Liver (tissue), 9 donors: Measurements from ENCODE around the gene TMUB1. TPM values are rescaled to one million over a fixed set of nuclear protein-coding genes. Genes with fewer than 3 reads are reported as not detected.

Source experiments
- DNase-seq: peaks from one replicate; pipeline ENCODE4 v3.0.0-alpha.2; 2017; ENCODE audit warnings: low spot score
- H3K27ac ChIP-seq, 2 donors: one replicate each; pipeline ENCODE4 v1.7.0; 2013; ENCODE audit warnings: inconsistent platforms in 2 of 2, low read length in 2 of 2, control low read depth in 1 of 2, low read depth in 1 of 2, mild to moderate bottlenecking in 1 of 2
- H3K27me3 ChIP-seq, 4 donors: one replicate each; pipeline versions ENCODE4 v1.6.1 to v1.7.0; 2013; ENCODE audit warnings: low read length in 3 of 4, inconsistent platforms in 1 of 4, mild to moderate bottlenecking in 1 of 4, moderate library complexity in 1 of 4; ENCODE audit not compliant: control insufficient read depth in 4 of 4, insufficient read depth in 4 of 4
- H3K36me3 ChIP-seq, 4 donors: one replicate each; pipeline versions ENCODE4 v1.6.1 to v1.7.0; 2013; ENCODE audit warnings: low read length in 3 of 4, mild to moderate bottlenecking in 3 of 4, low read depth in 1 of 4, moderate library complexity in 1 of 4; ENCODE audit not compliant: control insufficient read depth in 4 of 4, insufficient read depth in 3 of 4
- H3K4me1 ChIP-seq, 4 donors: one replicate each; pipeline versions ENCODE4 v1.6.1 to v1.7.0; 2013; ENCODE audit warnings: low read length in 3 of 4, mild to moderate bottlenecking in 3 of 4, moderate library complexity in 1 of 4; ENCODE audit not compliant: control insufficient read depth in 4 of 4, insufficient read depth in 4 of 4
- H3K4me3 ChIP-seq, 3 donors: one replicate each; pipeline versions ENCODE4 v1.6.1 to v1.7.0; 2013; ENCODE audit warnings: low read length in 3 of 3, control low read depth in 1 of 3, low read depth in 1 of 3, mild to moderate bottlenecking in 1 of 3
- H3K9ac ChIP-seq, 2 donors: one replicate each; pipeline ENCODE4 v1.7.0; 2013; ENCODE audit warnings: low read length in 2 of 2, mild to moderate bottlenecking in 2 of 2, moderate library complexity in 2 of 2, control low read depth in 1 of 2, low read depth in 1 of 2
- H3K9me3 ChIP-seq, 4 donors: one replicate each; pipeline versions ENCODE4 v1.6.1 to v1.7.0; 2013; ENCODE audit warnings: low read length in 3 of 4; ENCODE audit not compliant: control insufficient read depth in 4 of 4
- ATF3 ChIP-seq: IDR thresholded peaks from 2 replicates; pipeline ENCODE4 v1.6.1; 2016; ENCODE audit warnings: antibody characterized with exemption
- CTCF ChIP-seq: fragments of 150-350 bp; IDR thresholded peaks from 2 replicates; pipeline ENCODE4 v1.5.1; 2017; ENCODE audit warnings: improper control_type of control experiment, low read depth, low read length; ENCODE audit not compliant: missing input control
- EGR1 ChIP-seq, 2 donors: IDR thresholded peaks; 2 replicates each; pipeline ENCODE4 v1.6.1; 2016 to 2018; ENCODE audit warnings: antibody characterized with exemption in 2 of 2, low read depth in 2 of 2
- FOXA1 ChIP-seq: IDR thresholded peaks from 2 replicates; pipeline ENCODE4 v1.6.1; 2016; ENCODE audit warnings: antibody characterized with exemption
- FOXA2 ChIP-seq: IDR thresholded peaks from 2 replicates; pipeline ENCODE4 v1.6.1; 2016; ENCODE audit warnings: antibody characterized with exemption
- GABPA ChIP-seq, 2 donors: IDR thresholded peaks in 1 of 2; conservative IDR thresholded peaks in 1 of 2; 2 replicates each; pipeline ENCODE4 v1.6.1; 2016; ENCODE audit warnings: antibody characterized with exemption in 2 of 2, mild to moderate bottlenecking in 1 of 2, moderate library complexity in 1 of 2
- HNF4A ChIP-seq, 2 donors: conservative IDR thresholded peaks; 2 replicates each; pipeline ENCODE4 v1.6.1; 2016; ENCODE audit warnings: antibody characterized with exemption in 2 of 2, mild to moderate bottlenecking in 2 of 2
- HNF4G ChIP-seq: IDR thresholded peaks from 2 replicates; pipeline ENCODE4 v1.6.1; 2016; ENCODE audit warnings: antibody characterized with exemption
- JUND ChIP-seq, 2 donors: IDR thresholded peaks; 2 replicates each; pipeline ENCODE4 v1.6.1; 2016; ENCODE audit warnings: antibody characterized with exemption in 2 of 2
- NR2F2 ChIP-seq: IDR thresholded peaks from 2 replicates; pipeline ENCODE4 v1.6.1; 2016; ENCODE audit warnings: antibody characterized with exemption
- RAD21 ChIP-seq, 2 donors: IDR thresholded peaks; 2 replicates each; pipeline ENCODE4 v1.6.1; 2016; ENCODE audit warnings: antibody characterized with exemption in 2 of 2, mild to moderate bottlenecking in 2 of 2
- REST ChIP-seq: IDR thresholded peaks from 2 replicates; pipeline ENCODE4 v1.6.1; 2016; ENCODE audit warnings: antibody characterized with exemption, mild to moderate bottlenecking
- RXRA ChIP-seq, 2 donors: IDR thresholded peaks; 2 replicates each; pipeline ENCODE4 v1.6.1; 2017 to 2018; ENCODE audit warnings: antibody characterized with exemption in 2 of 2, mild to moderate bottlenecking in 1 of 2
- SP1 ChIP-seq: IDR thresholded peaks from 2 replicates; pipeline ENCODE4 v1.6.1; 2018; ENCODE audit warnings: antibody characterized with exemption, mild to moderate bottlenecking
- TAF1 ChIP-seq: conservative IDR thresholded peaks from 2 replicates; pipeline ENCODE4 v1.6.1; 2016; ENCODE audit warnings: antibody characterized with exemption, mild to moderate bottlenecking
- YY1 ChIP-seq: IDR thresholded peaks from 2 replicates; pipeline ENCODE4 v1.6.1; 2016; ENCODE audit warnings: antibody characterized with exemption, mild to moderate bottlenecking
- ZBTB33 ChIP-seq: IDR thresholded peaks from 2 replicates; pipeline ENCODE4 v1.6.1; 2016; ENCODE audit warnings: antibody characterized with exemption
- WGBS: extraction: QIAGEN DNeasy Blood & Tissue Kit; methylation state at CpG from one replicate; pipeline ENCODE4 v1.1.7; 2013; 5-methylcytosine and 5-hydroxymethylcytosine counted together
- polyA plus RNA-seq, 2 donors: library from polyadenylated mRNA; stranded (reverse) in 1 of 2; unstranded in 1 of 2; fragments of 200-250 nt in 1 of 2; fragments of >200 nt in 1 of 2; fragmentation: Nextera tagmentation in 1 of 2; extraction: Ambion mirVana in 1 of 2; gene quantifications; one replicate each; pipeline versions ENCODE4 v1.2.1 to v1.2.3, GENCODE V29; 2013 to 2015
- total RNA-seq, 2 donors: library from RNA; depleted of rRNA; stranded (reverse); fragments of >200 nt; gene quantifications; one replicate each; pipeline ENCODE4 v1.2.3, GENCODE V29; 2014
- donor health status: healthy.
- donor health status: healthy.
- donor health status: healthy.
- donor health status: healthy.
- donor health status: healthy.

TMUB1 gene
- total and polyA plus RNA-seq, 4 donors: 15.1 to 51.7 (median 30.5) TPM

GRCh38 chr7:151075978-151076426, 7.3 kb downstream of the TMUB1 start:
- no peak for TF ChIP-seq ATF3
- no peak for TF ChIP-seq YY1
- no peak for TF ChIP-seq GABPA (IDR thresholded peaks at IDR 0.05 in 1 of 2, conservative IDR thresholded peaks at IDR 0.05 in 1 of 2)
- no peak for TF ChIP-seq SP1
- no peak for TF ChIP-seq EGR1 (IDR thresholded peaks at IDR 0.05; ENCODE audit: low read depth in 2 of 2)
- no peak for TF ChIP-seq ZBTB33
- no peak for TF ChIP-seq JUND (IDR thresholded peaks at IDR 0.05)
- TF ChIP-seq FOXA2: no peak
- TF ChIP-seq REST: no peak
- no peak for TF ChIP-seq TAF1
- TF ChIP-seq CTCF: no peak
- no peak for TF ChIP-seq HNF4A (conservative IDR thresholded peaks at IDR 0.05)
- no peak for TF ChIP-seq HNF4G
- no peak for TF ChIP-seq RXRA (IDR thresholded peaks at IDR 0.05)
- TF ChIP-seq FOXA1: no peak
- 89% methylated on average over 22 of the region's 22 CpGs for WGBS
- no peaks in the 10 kb centered on the region for H3K27me3 ChIP-seq

GRCh38 chr7:151075662-151075971, 7.7 kb downstream of the TMUB1 start:
- no peaks in the 10 kb centered on the region for H3K9me3 ChIP-seq
- H3K4me1 ChIP-seq: peaks cover 8 to 20% (median 14%) of the 10 kb centered on the region in 4 donors
- no peak overlapping the region for H3K27ac ChIP-seq
- TF ChIP-seq ATF3: no peak
- no peak for TF ChIP-seq REST
- TF ChIP-seq JUND (IDR thresholded peaks at IDR 0.05): no peak
- no peak for TF ChIP-seq RAD21 (IDR thresholded peaks at IDR 0.05)
- no peak for TF ChIP-seq NR2F2
- WGBS: 90% methylated on average over 7 of the region's 7 CpGs
- peaks cover 25 to 59% (median 35%) of the 10 kb centered on the region in 4 donors for H3K36me3 ChIP-seq
- no peak for DNase-seq
- H3K4me3 ChIP-seq: no peak overlapping the region
- H3K9ac ChIP-seq: no peak overlapping the region
- H3K27me3 ChIP-seq: no peaks in the 10 kb centered on the region

More at GRCh38 chr7:151075978-151076426, 7.3 kb downstream of the TMUB1 start:
- Histone ChIP-seq H3K27ac (no peak overlapping the region), H3K36me3 (peaks cover 23 to 55% (median 32%) of the 10 kb centered on the region in 4 donors), H3K4me3 (no peak overlapping the region), H3K9ac (no peak overlapping the region), H3K4me1 (peaks cover 8 to 23% (median 15%) of the 10 kb centered on the region in 4 donors), H3K9me3 (no peaks in the 10 kb centered on the region)
- DNase-seq: no peak
